ENCODE data around the gene GPR152. TPM values are rescaled to one million over a fixed set of nuclear protein-coding genes. Genes with fewer than 3 reads are reported as not detected.

Gene GPR152
- total and polyA plus RNA-seq, 2 donors (not counting 3 experiments of a cell fraction or from before 2014, with no cell fraction given): not detected

- DNase-seq (ENCODE audit: low read depth, low spot score): no peak
- Histone ChIP-seq H3K9me3 (replicated peaks; ENCODE audit: control insufficient read depth, insufficient read depth, low read length) (no peaks in the 10 kb centered on the region), H3K27me3 (ENCODE audit: control insufficient read depth in 2 of 2, insufficient read depth in 2 of 2, low read length in 2 of 2) (no peaks in the 10 kb centered on the region), H2AFZ (ENCODE audit: low read depth, low read length) (no peak overlapping the region), H3K4me1 (ENCODE audit: control insufficient read depth, extremely low read depth, insufficient read depth, low read length) (no peaks in the 10 kb centered on the region), H3K4me3 (replicated peaks in 1 of 3; ENCODE audit: insufficient read depth in 1 of 3, low read depth in 1 of 3, low read length in 3 of 3) (no peak overlapping the region), H3K27ac (ENCODE audit: insufficient read depth, low read depth, low read length) (no peak overlapping the region), H3K36me3 (ENCODE audit: control insufficient read depth in 2 of 2, extremely low read depth in 1 of 2, insufficient read depth in 2 of 2, low read length in 2 of 2) (peaks cover 0 to 9% of the 10 kb centered on the region in 2 experiments), H3K4me2 (ENCODE audit: insufficient read depth, low read length) (no peak overlapping the region), H3K9me1 (replicated peaks; ENCODE audit: control insufficient read depth, extremely low read depth, insufficient read depth, low read length) (no peaks in the 10 kb centered on the region), H3K9ac (replicated peaks; ENCODE audit: extremely low read depth, insufficient read depth, low read length) (no peak overlapping the region), H3K79me2 (ENCODE audit: control insufficient read depth, insufficient read depth, low read length) (no peaks in the 10 kb centered on the region), H4K20me1 (replicated peaks; ENCODE audit: control insufficient read depth, extremely low read depth, insufficient read depth, low read length) (no peaks in the 10 kb centered on the region)
- intact Hi-C loops (cut with micrococcal nuclease): no loop called here
- no peak for FAIRE-seq
- dilution Hi-C loops (cut with MboI; ENCODE audit: extremely low pct_ligation_motif_present, low sequenced_read_pairs): no loop called here
- BruUV-seq (replicated peaks): no TSS peak
- ChIA-PET CTCF (no interaction called here), POLR2A (no interaction called here)
- no peak for TF ChIP-seq CTCF (IDR thresholded peaks at IDR 0.05; ENCODE audit: extremely low read depth in 1 of 2, insufficient read depth in 1 of 2, low read depth in 1 of 2, low read length in 2 of 2)
- TF ChIP-seq JUN (IDR thresholded peaks at IDR 0.05; ENCODE audit: borderline replicate concordance, insufficient read depth, insufficient read length, low read depth): no peak
- TF ChIP-seq EZH2 (IDR thresholded peaks at IDR 0.05; ENCODE audit: borderline replicate concordance, low read depth, low read length, severe bottlenecking): no peak
- no peak for TF ChIP-seq GATA2 (IDR thresholded peaks at IDR 0.05; ENCODE audit: insufficient read depth, insufficient read length, low read depth, low read length)
- TF ChIP-seq MYC (IDR thresholded peaks at IDR 0.05; ENCODE audit: low read depth, low read length): no peak
- TF ChIP-seq POLR2A (IDR thresholded peaks at IDR 0.05; ENCODE audit: low read depth, low read length): no peak
- TF ChIP-seq FOS (IDR thresholded peaks at IDR 0.05; ENCODE audit: borderline replicate concordance, insufficient read depth, low read length): no peak
These were observed 42.1 kb upstream of the GPR152 start for GRCh38 chr11:67494371-67495233.

All from endothelial cell of umbilical vein (primary cell).